ENCODE data around the gene DNM3. TPM values are rescaled to one million over a fixed set of nuclear protein-coding genes. Genes with fewer than 3 reads are reported as not detected.
A peak's percentile ranks its signal among the peaks of the same experiment; 100 is the strongest.

DNM3 gene
- total RNA-seq, 1 donor from 2014 or later, result 8.2 TPM

DNA sequence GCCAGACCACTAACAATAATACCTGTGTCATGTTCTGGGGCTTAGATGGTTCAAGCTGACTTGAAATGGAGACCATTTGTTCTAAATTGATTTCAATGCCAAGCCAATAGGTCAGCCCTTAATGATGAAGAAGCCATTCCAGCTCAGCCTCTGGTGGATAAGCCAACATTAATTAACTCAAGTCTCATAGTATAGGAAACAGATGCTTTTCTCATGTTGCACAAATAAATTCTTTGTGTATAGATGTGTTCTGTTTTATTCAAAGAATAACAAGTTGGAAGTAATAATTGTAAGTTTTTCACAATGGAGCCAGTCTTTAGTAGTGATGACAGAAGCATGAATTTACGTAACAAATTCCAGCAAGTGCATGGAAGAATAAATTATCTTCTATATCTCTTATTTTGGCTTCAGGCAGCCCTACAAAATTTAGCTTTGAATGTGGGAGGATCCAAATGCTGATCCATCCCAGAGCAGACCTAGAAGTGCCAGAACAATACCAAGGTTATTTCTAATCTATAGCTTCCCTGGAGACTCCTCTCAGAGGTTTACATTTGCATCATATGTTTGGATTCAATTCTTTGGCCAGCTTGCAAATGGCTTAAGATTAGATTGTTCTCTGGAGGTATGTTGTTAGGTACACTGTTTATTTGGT lies 536.9 kb downstream of the DNM3 start:
- no peak for DNase-seq

DNA sequence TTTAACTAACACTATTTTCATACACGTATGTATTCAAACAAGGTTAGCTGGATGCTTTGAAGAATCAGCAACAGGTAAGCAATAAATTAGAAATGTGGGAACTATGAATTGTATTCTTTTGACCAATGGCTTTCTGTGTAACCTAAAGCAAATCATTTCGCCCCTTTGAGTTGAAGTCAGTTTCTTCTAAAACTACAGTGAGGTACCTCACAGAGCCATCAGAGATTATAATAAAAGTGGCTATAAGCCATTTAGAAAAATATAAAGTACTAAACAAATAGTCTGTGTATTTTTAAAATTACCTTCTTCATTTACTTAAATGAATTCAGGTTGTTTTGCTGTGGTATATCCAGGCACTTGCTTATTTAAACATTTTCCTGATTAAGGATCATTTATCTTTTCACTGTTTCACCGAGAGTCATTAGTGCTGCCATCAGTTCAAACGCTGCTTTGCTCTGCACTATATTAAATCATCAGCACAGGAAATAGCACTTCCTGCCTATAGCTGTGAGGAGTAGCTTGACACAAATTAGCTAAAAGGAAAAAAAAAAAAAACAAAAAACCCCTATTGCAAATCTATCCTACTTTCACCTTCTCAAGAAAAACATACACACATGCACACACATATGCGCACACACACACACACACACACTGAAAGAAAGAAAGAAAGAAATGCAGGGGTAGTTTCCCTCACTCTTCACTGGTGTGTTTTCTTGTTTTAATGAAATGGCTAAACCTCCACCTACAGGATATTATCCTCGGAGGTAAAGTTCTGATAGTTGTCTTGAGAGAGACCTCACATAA lies 539.3 kb downstream of the DNM3 start:
- DNase-seq, result peak; percentile 64

DNA sequence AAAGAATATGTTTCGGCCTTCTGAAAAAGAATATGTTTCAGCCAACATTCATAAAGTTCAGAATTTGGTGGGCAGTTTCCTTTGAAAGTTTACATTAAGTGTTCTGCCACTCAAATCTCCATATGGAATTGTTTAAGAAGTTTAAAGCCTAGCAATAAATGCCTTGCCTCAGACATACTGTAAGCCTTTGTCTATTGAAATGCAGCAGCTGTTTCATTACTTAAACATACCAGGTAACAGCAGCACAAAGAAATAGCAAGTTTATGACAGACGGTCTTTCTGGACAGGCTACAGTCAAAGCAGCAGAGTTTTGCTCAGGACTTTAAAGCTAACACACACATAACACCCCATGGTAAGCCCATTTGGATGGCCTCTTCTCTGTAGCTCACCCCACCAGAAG lies 540.6 kb downstream of the DNM3 start:
- no peak for DNase-seq

DNA sequence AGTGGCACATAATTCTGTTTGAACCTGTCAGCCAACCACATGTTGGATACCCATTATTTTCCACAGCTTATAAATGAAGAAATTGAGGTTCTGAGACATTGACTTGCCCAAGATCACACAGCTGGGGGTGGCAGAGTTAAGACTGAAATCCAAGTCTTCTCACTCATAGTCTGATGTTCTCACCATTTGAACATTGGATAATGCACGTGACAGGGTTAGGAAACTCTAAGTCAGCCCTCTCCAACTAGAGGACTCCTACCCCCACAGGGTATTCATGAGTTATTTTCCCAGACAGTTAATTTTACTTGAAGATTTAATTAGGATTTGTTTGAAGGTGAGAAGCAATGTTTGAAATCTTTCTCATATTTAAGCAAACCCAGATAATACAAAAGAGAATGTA lies 541.1 kb downstream of the DNM3 start:
- no peak for DNase-seq

DNA sequence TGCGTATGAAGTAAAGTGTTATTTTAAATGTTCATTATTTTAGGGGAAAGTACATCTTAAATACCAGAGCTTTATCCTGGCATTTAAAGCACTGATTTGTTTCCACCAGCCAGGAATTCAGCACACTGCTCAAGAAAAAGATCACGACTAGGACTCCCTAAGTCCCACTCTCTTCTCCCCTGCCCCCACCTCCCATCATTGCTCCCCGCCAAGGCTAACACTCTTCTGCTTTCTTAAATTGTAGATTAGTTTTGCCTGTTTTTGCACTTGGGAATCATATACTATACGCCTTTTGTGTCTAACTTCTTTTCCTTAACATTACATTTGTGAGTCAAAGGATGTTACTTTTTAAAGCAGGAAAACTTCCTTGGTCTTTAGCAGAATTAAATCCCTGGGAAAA lies 541.7 kb downstream of the DNM3 start:
- no peak for DNase-seq

DNA sequence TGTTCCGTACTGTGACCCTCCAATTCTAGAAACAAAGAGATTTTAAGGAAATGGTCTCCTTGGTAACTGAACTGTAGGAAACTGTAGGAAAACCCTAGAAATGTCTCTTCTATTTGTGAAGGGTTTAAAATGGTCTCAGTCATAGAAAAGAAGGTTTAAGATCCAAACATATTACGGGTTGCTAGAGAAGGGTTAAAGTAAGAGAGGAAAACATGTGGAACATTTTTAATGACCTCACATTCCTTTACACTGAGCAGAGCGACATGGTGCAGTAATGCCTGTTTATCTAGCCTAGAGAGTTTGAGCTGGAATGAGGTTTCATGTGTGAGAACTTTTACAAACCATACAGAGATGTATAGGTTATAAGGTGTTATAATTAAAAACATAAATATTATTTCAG lies 542.2 kb downstream of the DNM3 start:
- DNase-seq, result peak; percentile 70

DNA sequence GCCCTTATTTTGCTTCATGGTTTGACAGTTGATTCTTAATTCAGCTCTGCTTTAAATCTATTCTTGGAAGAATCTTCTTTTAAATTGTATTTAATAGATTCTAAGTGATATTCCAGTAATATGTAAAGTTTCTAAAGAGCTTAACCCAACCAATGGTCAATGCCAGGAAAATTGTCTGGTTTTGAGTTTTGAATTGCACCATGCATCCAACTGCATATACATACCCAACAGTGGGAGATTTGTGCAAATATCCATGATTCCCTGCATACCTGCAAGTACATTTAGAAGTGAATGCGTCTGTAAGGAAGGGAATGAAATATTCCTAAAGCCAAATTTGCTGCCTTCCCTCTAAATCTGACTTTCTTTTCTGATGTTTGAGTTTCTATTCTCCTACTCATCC lies 543.4 kb downstream of the DNM3 start:
- no peak for DNase-seq

DNA sequence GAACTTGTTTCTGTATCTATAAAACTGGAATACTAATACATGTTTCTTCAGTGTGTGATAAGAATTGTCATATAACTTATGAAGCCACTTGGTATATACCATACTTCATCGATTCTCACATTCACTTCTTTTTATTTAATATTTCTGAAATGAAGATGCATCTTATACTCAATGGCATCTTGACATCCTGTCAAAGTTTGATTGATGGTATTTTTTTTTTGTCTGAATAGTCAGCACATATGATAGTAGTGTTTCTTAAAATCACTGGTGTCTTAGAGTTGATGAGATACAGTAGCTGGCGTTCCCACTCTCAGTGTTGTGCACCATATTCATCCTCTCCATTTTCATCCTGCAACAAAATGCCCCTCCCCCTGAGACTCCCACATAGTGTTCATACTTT lies 544.7 kb downstream of the DNM3 start:
- no peak for DNase-seq

DNA sequence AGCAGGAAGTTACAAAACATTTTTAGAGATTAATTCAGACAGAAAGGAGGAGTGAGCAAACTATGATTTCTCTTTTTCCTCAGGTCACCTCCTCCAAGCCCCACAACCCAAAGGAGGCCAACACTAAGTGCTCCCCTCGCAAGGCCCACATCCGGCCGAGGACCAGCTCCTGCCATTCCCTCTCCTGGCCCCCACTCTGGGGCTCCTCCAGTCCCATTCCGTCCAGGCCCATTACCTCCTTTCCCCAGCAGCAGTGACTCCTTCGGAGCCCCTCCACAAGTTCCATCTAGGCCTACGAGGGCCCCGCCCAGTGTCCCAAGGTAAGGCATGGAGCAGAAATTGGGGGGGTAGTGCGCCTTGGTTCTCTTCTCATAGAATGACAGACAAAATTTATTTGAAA lies 547.2 kb downstream of the DNM3 start:
- no peak for DNase-seq

DNA sequence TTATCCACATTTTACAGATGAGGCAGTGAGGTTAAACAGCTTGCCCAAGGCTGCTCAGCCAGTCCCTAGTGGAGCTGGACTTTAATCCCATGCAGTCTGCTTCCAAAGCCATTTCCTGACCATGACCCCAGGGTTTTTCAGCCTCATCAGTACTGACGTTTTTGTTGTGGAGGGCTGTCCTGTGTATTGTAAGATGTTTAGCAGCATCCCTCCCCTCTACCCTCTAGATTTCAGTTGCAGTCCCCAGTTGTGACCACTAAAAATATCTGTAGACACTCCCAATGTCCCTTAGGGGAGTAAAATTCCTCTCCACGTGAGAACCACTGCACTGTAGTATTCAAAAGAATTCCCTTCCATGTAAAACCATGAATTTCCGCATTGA lies 549.0 kb downstream of the DNM3 start:
- DNase-seq, result peak; percentile 23

DNA sequence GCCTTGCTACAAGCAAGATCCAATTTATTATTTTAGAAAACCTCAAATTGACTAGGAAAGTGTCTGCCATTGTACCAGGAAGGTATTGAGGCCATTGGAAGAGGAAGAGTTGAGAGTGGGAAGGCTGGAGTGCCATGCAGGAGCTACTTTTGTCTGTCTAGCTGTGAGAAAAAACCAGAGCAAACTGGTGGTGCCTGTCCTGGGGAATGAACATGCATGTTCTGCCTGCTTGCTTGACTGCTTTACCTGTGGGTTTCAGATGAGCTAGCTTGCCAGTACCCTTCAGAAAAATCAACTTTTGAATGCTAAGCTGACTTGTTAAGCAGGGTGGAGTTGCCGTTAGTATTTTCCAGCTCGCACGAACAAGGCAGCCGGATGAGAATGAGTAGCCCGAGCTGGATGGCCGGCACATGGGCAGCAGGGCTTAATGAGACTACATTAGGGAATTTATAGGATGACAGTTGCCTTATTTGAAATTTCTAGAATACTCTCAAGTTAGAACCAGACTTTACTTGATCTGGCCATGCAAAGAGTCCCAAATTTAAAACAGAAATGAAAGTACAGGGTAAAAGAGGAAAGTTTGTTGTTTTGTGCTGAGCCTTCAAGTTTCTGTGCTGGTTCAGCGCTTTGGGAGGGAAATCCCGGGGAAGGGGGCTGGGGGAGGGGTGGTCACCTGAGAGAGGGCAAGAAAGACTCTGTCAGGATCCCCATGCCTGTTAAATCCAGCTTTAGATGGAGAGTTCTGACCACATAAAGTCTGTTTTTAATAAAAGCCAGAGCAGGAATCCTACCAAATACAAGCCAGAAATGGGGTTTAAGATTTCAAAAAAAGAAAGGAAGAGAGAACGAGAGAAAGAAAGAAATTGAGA lies 549.6 kb downstream of the DNM3 start:
- peak; percentile 31 for DNase-seq

DNA sequence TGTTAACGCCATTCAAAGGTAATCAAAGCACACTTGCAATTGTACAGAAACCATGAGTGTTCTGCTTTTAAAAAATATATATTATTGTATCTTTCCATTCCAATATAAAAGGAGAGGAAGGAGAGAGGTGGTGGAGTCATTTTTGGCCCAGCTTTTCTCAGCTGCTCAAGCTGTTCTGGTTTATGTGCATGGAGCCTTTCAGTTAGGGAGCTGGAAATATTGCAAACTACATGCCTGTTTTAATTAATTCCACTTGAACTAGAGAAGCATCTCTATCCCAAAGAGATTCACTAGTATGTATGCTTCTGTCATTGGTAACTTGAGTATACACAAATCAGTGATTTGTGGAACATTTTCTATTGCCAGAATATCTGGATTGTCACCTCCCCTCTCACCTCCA lies 550.7 kb downstream of the DNM3 start:
- DNase-seq, result no peak

DNA sequence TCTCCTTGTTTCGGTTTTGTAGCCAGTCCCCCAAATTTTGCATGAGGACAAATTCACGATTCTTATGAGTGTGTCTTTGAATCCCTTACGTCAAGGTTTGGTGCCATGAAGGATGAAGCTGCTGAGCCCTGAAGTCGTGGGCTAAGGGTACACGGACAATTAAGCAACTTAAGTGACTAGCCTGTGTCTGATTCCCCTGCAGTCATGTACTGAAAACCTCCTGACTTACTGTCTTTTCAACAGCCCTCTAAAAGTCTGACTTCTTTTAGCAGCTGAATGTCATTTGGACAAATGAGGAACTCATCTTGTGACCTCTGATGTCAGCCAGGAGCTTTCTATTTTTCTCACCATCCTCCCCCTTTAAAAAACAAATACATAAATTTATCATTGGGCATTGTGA lies 552.1 kb downstream of the DNM3 start:
- no peak for DNase-seq

DNA sequence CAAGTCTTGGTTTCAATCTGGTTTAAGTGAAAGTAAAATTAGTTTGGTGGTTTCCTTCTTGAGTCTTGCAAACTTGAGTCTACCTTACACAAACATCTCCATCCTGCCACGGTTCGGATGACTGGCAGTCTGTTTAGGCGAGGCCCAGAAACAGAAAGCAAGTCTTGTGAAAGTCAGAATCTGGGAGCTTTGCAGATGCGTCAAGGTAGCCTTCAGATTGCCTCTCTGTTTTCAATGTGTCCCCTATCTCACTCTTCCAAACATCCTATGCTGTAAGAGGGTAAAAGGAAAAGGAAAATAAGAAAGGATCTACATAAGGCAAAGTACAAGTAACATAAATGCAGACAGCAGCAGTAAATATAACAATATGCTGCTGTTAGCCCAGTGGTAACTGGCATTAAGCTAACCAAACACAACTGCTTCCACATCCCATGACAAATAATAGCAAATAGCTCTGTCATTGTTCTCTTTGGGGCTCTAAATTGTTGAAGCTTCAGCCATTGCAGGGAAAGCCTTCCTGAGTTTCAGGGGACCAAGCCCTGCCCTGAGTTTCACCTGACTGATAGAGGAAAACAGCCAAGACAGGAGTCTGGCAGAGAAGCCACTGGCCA lies 552.9 kb downstream of the DNM3 start:
- peak; percentile 26 for DNase-seq

DNA sequence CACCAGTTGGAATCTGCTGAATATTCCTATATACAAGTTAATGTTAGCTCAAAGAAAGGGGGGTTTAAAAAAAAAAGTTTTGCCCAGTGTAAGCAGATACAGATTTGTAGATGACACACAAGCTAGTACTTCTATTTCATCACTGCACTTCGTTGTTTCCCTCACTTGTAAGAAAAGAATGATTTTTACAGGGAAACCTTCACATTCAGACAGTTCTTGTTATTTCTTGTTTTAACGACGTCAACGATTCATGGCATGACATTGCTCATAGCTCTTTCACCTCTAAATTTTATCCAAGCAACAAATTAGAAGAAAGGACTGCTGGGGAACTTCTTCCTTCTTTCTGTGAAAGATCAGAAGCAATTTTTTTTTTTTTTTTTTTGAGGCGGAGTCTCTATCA lies 553.5 kb downstream of the DNM3 start:
- no peak for DNase-seq

DNA sequence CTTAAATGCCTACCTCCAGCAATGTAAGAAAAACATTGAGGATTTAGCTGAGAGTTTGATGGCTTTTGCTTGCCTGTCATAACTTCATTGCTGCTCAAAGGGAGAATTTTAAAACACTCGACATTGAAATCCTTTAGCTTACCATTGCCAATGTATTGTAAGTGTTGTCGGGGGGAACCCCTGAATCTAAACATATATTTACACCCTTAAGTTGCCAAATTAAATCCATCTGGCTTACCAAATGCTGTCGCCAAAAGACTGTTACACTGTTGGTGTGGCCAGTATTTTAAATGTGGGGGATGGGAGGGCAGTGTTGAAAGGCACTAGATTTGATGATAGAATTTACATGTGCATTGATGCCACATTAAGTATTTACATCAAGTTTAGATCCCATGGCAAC lies 554.3 kb downstream of the DNM3 start:
- DNase-seq, result no peak

DNA sequence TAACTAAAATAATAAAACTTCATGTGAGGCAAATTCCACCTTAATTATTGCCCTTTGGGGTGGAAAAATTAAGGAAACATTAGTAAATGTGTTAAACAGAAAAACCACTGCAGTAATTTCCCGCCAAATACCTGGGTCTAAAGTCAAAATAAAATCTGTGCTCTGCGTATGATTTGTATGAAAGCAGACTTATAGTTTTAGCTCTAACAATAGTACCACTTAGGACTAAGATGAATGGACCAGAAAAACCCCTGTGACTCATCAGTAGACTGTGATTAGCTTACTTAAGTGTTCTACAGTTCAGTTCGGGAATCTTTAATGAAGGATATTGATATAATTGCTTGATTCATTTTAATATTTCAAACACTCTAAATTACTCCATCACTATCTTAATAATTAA lies 555.9 kb downstream of the DNM3 start:
- DNase-seq, result peak; percentile 73

DNA sequence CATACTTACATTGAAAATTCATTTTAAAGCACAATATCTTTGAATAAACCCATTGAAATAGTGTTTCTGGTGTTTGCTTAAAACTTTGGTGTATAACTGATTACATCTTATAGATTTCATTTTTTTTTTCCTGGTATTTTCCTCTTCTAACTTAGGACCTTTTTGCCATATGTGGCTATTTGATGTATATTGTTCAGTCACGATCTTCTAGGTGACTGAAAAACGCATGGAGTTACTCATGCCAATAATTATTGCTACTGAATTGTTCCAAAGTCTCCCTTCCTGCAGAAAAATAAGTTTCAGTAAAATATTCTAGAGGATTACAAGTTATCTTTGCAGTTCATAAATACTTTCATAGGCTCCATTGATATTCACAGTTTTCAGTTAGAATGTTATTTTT lies 556.3 kb downstream of the DNM3 start:
- DNase-seq, result no peak

DNA sequence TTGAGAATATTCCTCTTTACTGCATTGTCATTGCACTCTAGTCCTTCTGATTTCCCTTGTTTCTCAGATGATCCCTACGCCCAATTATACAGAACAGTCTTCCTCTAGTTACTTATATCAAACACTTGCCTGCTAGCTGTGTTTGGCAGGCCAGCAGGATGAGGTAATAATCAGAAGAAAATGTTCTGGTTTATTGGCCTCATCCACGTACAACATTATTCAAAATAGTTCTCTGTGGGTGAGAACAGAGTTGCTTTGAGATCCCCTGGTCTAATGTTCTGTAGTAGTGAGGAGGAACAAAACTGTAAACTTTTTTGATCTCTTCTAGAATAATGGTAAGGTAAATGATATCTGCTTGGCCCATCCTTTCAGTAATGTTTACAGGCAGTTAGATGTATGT lies 556.9 kb downstream of the DNM3 start:
- no peak for DNase-seq

DNA sequence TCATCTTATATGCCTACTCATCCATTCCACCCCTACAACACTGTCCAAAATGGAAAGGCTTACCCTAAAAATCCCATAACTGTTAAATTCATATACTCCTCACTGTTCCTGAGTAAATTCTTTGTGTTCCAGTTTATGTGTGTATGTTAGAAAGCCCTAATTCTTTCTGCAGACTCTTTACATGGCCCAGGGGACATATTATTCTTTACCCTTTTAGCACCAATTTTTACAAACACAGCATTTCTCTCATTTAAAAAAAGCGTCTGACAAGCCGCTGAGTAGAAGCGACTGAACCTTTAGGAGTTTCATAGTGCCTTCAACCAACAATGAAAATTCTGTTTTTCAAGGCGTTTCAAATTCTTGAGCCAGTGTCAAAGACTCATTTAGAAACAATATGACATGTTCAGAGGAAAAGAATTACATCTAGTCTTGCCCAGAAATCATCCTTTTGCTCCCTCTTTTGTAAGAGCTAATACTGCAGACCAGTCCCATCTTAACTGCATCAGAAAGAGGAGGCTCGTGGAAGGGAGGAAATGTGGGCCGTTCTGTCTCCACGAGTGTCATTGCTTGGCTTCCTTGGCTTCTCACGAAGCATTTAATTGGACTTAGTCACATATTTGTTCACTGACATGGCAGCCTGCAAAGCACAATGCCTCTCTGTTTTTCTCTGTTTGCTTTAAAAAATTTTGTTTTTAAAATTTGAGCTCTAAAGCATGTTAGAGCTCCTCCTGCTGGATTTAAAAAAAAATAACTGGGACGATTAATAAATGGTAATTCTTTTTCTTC lies 557.9 kb downstream of the DNM3 start:
- peak; percentile 80 for DNase-seq

DNA sequence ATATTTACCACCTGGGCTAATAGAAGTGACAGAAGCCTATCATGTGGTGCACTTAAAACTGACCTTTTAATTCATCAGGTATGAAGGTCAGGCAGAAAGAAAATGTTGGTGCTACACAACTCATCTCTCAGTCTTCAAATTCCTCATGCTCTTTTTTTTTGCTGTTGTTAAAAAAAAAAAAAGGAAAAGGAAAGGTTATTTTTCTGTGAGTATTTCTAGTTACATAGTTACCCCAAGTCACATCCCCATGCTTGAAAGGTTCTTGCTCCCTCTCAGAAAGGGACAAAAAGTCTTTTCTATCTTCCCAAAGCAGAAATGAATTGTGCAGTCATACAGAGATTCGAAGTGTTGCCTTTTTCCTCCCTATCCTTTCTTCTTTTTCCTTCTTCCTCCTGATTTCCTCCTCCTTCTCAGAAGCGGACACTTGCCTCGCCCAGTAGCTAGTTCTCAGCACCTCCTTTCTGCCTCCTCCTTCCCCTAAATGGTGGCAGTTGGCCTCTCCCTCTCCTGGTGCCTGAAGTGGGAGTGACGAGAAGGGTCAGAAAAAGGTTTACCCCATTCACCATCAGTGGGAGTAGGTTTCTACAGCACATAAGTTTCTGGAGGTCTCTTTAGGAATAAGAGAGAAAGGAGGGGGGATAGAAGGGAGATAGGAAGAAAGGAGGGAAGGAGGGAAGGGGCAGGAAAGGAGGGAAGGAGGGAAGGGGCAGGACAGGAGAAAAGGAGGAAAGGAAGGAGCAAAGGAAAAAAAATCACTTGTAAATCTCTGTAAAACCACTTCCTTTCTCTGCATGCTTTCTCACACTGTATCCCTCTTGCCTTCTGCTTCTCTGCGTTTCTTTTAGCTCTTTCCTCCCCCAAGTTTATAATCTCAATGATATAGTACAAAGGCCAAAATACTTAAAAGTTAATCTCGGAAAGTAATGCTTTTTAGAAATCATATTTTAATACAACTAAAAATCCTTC lies 558.7 kb downstream of the DNM3 start:
- DNase-seq, result no peak

Measured in dermis blood vessel endothelial cell (primary cell).